HEK293 (cell line): Measurements from ENCODE around the gene RPS6KB2.

Experiments
- CTCF ChIA-PET: fragments of 350-600 bp; formaldehyde crosslinking; extraction: SDS; loops from one replicate; lab custom pipeline; 2021; ENCODE audit warnings: antibody characterized with exemption; lab: Yijun Ruan, JAX
- POLR2A ChIA-PET: fragments of 300-600 bp; formaldehyde crosslinking; extraction: SDS; loops from one replicate; lab custom pipeline; 2020; ENCODE audit warnings: antibody characterized with exemption, inconsistent platforms; lab: Yijun Ruan, JAX
- H3K27ac ChIP-seq: fragments of 200-500 bp; sonication (Bioruptor generic); 2 replicates; pipeline ENCODE4 v1.5.1; 2014; ENCODE audit warnings: low read depth, low read length, control low read depth, inconsistent platforms; ENCODE audit errors: extremely low read depth
- H3K36me3 ChIP-seq, 2 experiments: fragments of 200-500 bp in 1 of 2; sonication (Bioruptor generic) in 1 of 2; 1 replicate in 1 of 2; 2 replicates in 1 of 2; pipeline ENCODE4 v1.5.1; 2014 to 2017; ENCODE audit warnings: inconsistent platforms in 2 of 2, low read length in 2 of 2; ENCODE audit not compliant: control insufficient read depth in 2 of 2, insufficient read depth in 1 of 2
- H3K4me1 ChIP-seq: fragments of 200-500 bp; sonication (Bioruptor generic); 2 replicates; pipeline ENCODE4 v1.5.1; 2014; ENCODE audit warnings: mild to moderate bottlenecking, low read length, inconsistent platforms; ENCODE audit not compliant: control insufficient read depth, insufficient read depth
- H3K4me3 ChIP-seq: 2 replicates; pipeline ENCODE4 v1.5.1; 2011; ENCODE audit warnings: low read depth, mild to moderate bottlenecking, control low read depth, low read length, moderate library complexity
- H3K9me3 ChIP-seq: fragments of 200-500 bp; sonication (Bioruptor generic); 2 replicates; pipeline ENCODE4 v1.5.1; 2014; ENCODE audit warnings: low read depth, low read length, inconsistent platforms; ENCODE audit not compliant: control insufficient read depth, insufficient read depth
- FEZF1 ChIP-seq: fragments of 450-650 bp; formaldehyde crosslinking; IDR thresholded peaks from 2 replicates; pipeline ENCODE4 v1.5.1; 2016; ENCODE audit warnings: missing biosample characterization, missing genetic modification characterization
- GLI4 ChIP-seq: fragments of 450-650 bp; formaldehyde crosslinking; IDR thresholded peaks from 2 replicates; pipeline ENCODE4 v1.5.1; 2016; ENCODE audit warnings: missing biosample characterization, missing genetic modification characterization
- HOXD13 ChIP-seq: sonication (generic); formaldehyde crosslinking; IDR thresholded peaks from 2 replicates; pipeline ENCODE4 v1.8.0; 2022; ENCODE audit warnings: missing genetic modification reagents, borderline replicate concordance
- IKZF3 ChIP-seq: fragments of 450-650 bp; IDR thresholded peaks from 2 replicates; pipeline ENCODE4 v1.5.0; 2018; ENCODE audit warnings: missing biosample characterization, mild to moderate bottlenecking, missing genetic modification characterization, moderate library complexity
- KLF16 ChIP-seq: fragments of 450-650 bp; formaldehyde crosslinking; IDR thresholded peaks from 2 replicates; pipeline ENCODE4 v1.5.1; 2017; ENCODE audit warnings: missing biosample characterization, missing genetic modification characterization
- PRDM1 ChIP-seq: fragments of 450-650 bp; formaldehyde crosslinking; IDR thresholded peaks from 2 replicates; pipeline ENCODE4; 2016; ENCODE audit warnings: missing biosample characterization, missing genetic modification characterization
- PRDM6 ChIP-seq: fragments of 450-650 bp; formaldehyde crosslinking; IDR thresholded peaks from 2 replicates; pipeline ENCODE4 v1.5.1; 2017; ENCODE audit warnings: missing biosample characterization, missing genetic modification characterization
- SCRT1 ChIP-seq: fragments of 450-650 bp; formaldehyde crosslinking; IDR thresholded peaks from 2 replicates; pipeline ENCODE4 v1.5.1; 2016; ENCODE audit warnings: missing biosample characterization, missing genetic modification characterization, borderline replicate concordance
- SCRT2 ChIP-seq: fragments of 450-650 bp; formaldehyde crosslinking; IDR thresholded peaks from 2 replicates; pipeline ENCODE4 v1.5.1; 2016; ENCODE audit warnings: missing biosample characterization, missing genetic modification characterization
- SP2 ChIP-seq: fragments of 450-650 bp; formaldehyde crosslinking; IDR thresholded peaks from 2 replicates; pipeline ENCODE4 v1.5.1; 2016; ENCODE audit warnings: missing biosample characterization, missing genetic modification characterization
- ZFHX2 ChIP-seq: fragments of 450-650 bp; formaldehyde crosslinking; conservative IDR thresholded peaks from 2 replicates; pipeline ENCODE4 v1.5.1; 2016; ENCODE audit warnings: missing biosample characterization, missing genetic modification characterization
- ZNF10 ChIP-seq: fragments of 450-650 bp; formaldehyde crosslinking; IDR thresholded peaks from 2 replicates; pipeline ENCODE4 v1.5.1; 2017; ENCODE audit warnings: missing biosample characterization, missing genetic modification characterization
- ZNF169 ChIP-seq: fragments of 450-650 bp; formaldehyde crosslinking; IDR thresholded peaks from 2 replicates; pipeline ENCODE4 v1.5.1; 2016; ENCODE audit warnings: missing biosample characterization, missing genetic modification characterization
- ZNF184 ChIP-seq: fragments of 450-650 bp; IDR thresholded peaks from 2 replicates; pipeline ENCODE4 v1.5.1; 2018; ENCODE audit warnings: missing biosample characterization, mild to moderate bottlenecking, missing genetic modification characterization
- ZNF211 ChIP-seq: fragments of 450-650 bp; formaldehyde crosslinking; IDR thresholded peaks from 2 replicates; pipeline ENCODE4 v1.5.1; 2016; ENCODE audit warnings: low read depth, missing biosample characterization, missing genetic modification characterization
- ZNF311 ChIP-seq: fragments of 450-650 bp; formaldehyde crosslinking; IDR thresholded peaks from 2 replicates; pipeline ENCODE4 v1.5.1; 2017; ENCODE audit warnings: missing biosample characterization, missing genetic modification characterization, borderline replicate concordance
- ZNF394 ChIP-seq: fragments of 450-650 bp; formaldehyde crosslinking; IDR thresholded peaks from 2 replicates; pipeline ENCODE4 v1.5.1; 2016; ENCODE audit warnings: missing biosample characterization, missing genetic modification characterization, mild to moderate bottlenecking, moderate library complexity, borderline replicate concordance
- ZNF423 ChIP-seq: fragments of 450-650 bp; formaldehyde crosslinking; IDR thresholded peaks from 2 replicates; pipeline ENCODE4 v1.5.1; 2016; ENCODE audit warnings: missing biosample characterization, missing genetic modification characterization
- ZNF473 ChIP-seq: fragments of 450-650 bp; formaldehyde crosslinking; IDR thresholded peaks from 2 replicates; pipeline ENCODE4 v1.5.1; 2017; ENCODE audit warnings: missing biosample characterization, missing genetic modification characterization
- ZNF501 ChIP-seq: fragments of 450-650 bp; formaldehyde crosslinking; IDR thresholded peaks from 2 replicates; pipeline ENCODE4 v1.5.1; 2016; ENCODE audit warnings: missing biosample characterization, missing genetic modification characterization
- ZNF521 ChIP-seq: fragments of 450-650 bp; formaldehyde crosslinking; IDR thresholded peaks from 2 replicates; pipeline ENCODE4 v1.5.1; 2017; ENCODE audit warnings: missing biosample characterization, mild to moderate bottlenecking, missing genetic modification characterization
- ZNF558 ChIP-seq: fragments of 450-650 bp; formaldehyde crosslinking; IDR thresholded peaks from 2 replicates; pipeline ENCODE4 v1.5.1; 2016; ENCODE audit warnings: missing biosample characterization, missing genetic modification characterization
- ZNF596 ChIP-seq: fragments of 450-650 bp; IDR thresholded peaks from 2 replicates; pipeline ENCODE4 v1.5.0; 2018; ENCODE audit warnings: missing biosample characterization, mild to moderate bottlenecking, missing genetic modification characterization, moderate library complexity
- ZNF600 ChIP-seq: fragments of 450-650 bp; formaldehyde crosslinking; IDR thresholded peaks from 2 replicates; pipeline ENCODE4 v1.5.1; 2016; ENCODE audit warnings: missing biosample characterization, missing genetic modification characterization
- ZNF610 ChIP-seq: fragments of 450-650 bp; formaldehyde crosslinking; IDR thresholded peaks from 2 replicates; pipeline ENCODE4 v1.5.1; 2016; ENCODE audit warnings: missing biosample characterization, missing genetic modification characterization, borderline replicate concordance
- ZNF776 ChIP-seq: fragments of 450-650 bp; formaldehyde crosslinking; IDR thresholded peaks from 2 replicates; pipeline ENCODE4 v1.5.0; 2017; ENCODE audit warnings: missing biosample characterization, missing genetic modification characterization, borderline replicate concordance
- ZNF791 ChIP-seq: fragments of 450-650 bp; formaldehyde crosslinking; IDR thresholded peaks from 2 replicates; pipeline ENCODE4 v1.5.1; 2016; ENCODE audit warnings: missing biosample characterization, missing genetic modification characterization
- ZNF792 ChIP-seq: fragments of 450-650 bp; formaldehyde crosslinking; IDR thresholded peaks from 2 replicates; pipeline ENCODE4 v1.5.1; 2016; ENCODE audit warnings: missing biosample characterization, missing genetic modification characterization
- ZSCAN16 ChIP-seq: fragments of 450-650 bp; formaldehyde crosslinking; IDR thresholded peaks from 2 replicates; pipeline ENCODE4 v1.5.1; 2016; ENCODE audit warnings: missing biosample characterization, missing genetic modification characterization
- TF ChIP-seq, protein P1 (sequence below): fragments of 450-650 bp; formaldehyde crosslinking; conservative IDR thresholded peaks from 2 replicates; pipeline ENCODE4 v1.5.1; 2016; ENCODE audit warnings: low read depth, missing biosample characterization, missing genetic modification characterization
- TF ChIP-seq, protein P2 (sequence below): fragments of 450-650 bp; formaldehyde crosslinking; IDR thresholded peaks from 2 replicates; pipeline ENCODE4 v1.5.1; 2016; ENCODE audit warnings: missing biosample characterization, missing genetic modification characterization

Gene RPS6KB2

GRCh38 chr11:67422891-67423290 lies 5.4 kb upstream of the RPS6KB2 start (continued):
- TF ChIP-seq ZNF792 (tag by site-specific recombination) = peak; percentile 86; the same call in 1 of the 2 replicates
- TF ChIP-seq ZNF610 (tag by site-specific recombination) = no peak
- TF ChIP-seq HOXD13 = no peak
- TF ChIP-seq SP2 (tag by site-specific recombination) = peak; percentile 22; the same call in 1 of the 2 replicates
- TF ChIP-seq, protein P1, sequence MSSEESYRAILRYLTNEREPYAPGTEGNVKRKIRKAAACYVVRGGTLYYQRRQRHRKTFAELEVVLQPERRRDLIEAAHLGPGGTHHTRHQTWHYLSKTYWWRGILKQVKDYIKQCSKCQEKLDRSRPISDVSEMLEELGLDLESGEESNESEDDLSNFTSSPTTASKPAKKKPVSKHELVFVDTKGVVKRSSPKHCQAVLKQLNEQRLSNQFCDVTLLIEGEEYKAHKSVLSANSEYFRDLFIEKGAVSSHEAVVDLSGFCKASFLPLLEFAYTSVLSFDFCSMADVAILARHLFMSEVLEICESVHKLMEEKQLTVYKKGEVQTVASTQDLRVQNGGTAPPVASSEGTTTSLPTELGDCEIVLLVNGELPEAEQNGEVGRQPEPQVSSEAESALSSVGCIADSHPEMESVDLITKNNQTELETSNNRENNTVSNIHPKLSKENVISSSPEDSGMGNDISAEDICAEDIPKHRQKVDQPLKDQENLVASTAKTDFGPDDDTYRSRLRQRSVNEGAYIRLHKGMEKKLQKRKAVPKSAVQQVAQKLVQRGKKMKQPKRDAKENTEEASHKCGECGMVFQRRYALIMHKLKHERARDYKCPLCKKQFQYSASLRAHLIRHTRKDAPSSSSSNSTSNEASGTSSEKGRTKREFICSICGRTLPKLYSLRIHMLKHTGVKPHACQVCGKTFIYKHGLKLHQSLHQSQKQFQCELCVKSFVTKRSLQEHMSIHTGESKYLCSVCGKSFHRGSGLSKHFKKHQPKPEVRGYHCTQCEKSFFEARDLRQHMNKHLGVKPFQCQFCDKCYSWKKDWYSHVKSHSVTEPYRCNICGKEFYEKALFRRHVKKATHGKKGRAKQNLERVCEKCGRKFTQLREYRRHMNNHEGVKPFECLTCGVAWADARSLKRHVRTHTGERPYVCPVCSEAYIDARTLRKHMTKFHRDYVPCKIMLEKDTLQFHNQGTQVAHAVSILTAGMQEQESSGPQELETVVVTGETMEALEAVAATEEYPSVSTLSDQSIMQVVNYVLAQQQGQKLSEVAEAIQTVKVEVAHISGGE = no peak
- TF ChIP-seq ZNF596 = no peak
- no peak for TF ChIP-seq ZNF423 (tag by site-specific recombination)
- no peak for TF ChIP-seq ZNF473
- TF ChIP-seq IKZF3 (tag by site-specific recombination) = no peak
- TF ChIP-seq PRDM1 (tag by site-specific recombination) = no peak
- no peak for TF ChIP-seq ZNF184 (tag by site-specific recombination)
- no peak for TF ChIP-seq ZNF501 (tag by site-specific recombination)
- TF ChIP-seq SCRT1 = no peak
- no peak for TF ChIP-seq ZNF521 (tag by site-specific recombination)
- no peak for TF ChIP-seq ZNF558 (tag by site-specific recombination)
- no peak for TF ChIP-seq ZNF10 (tag by site-specific recombination)
- TF ChIP-seq ZNF600 (tag by site-specific recombination) = peak; percentile 49; the same call in 1 of the 2 replicates
- no peak for TF ChIP-seq GLI4 (tag by site-specific recombination)
- TF ChIP-seq, protein P2, sequence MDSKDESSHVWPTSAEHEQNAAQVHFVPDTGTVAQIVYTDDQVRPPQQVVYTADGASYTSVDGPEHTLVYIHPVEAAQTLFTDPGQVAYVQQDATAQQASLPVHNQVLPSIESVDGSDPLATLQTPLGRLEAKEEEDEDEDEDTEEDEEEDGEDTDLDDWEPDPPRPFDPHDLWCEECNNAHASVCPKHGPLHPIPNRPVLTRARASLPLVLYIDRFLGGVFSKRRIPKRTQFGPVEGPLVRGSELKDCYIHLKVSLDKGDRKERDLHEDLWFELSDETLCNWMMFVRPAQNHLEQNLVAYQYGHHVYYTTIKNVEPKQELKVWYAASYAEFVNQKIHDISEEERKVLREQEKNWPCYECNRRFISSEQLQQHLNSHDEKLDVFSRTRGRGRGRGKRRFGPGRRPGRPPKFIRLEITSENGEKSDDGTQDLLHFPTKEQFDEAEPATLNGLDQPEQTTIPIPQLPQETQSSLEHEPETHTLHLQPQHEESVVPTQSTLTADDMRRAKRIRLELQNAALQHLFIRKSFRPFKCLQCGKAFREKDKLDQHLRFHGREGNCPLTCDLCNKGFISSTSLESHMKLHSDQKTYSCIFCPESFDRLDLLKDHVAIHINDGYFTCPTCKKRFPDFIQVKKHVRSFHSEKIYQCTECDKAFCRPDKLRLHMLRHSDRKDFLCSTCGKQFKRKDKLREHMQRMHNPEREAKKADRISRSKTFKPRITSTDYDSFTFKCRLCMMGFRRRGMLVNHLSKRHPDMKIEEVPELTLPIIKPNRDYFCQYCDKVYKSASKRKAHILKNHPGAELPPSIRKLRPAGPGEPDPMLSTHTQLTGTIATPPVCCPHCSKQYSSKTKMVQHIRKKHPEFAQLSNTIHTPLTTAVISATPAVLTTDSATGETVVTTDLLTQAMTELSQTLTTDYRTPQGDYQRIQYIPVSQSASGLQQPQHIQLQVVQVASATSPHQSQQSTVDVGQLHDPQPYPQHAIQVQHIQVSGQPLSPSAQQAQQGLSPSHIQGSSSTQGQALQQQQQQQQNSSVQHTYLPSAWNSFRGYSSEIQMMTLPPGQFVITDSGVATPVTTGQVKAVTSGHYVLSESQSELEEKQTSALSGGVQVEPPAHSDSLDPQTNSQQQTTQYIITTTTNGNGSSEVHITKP (tag by site-specific recombination) = peak; percentile 30; the same call in 1 of the 2 replicates
- no peak for TF ChIP-seq FEZF1
- TF ChIP-seq ZNF169 = no peak

DNA sequence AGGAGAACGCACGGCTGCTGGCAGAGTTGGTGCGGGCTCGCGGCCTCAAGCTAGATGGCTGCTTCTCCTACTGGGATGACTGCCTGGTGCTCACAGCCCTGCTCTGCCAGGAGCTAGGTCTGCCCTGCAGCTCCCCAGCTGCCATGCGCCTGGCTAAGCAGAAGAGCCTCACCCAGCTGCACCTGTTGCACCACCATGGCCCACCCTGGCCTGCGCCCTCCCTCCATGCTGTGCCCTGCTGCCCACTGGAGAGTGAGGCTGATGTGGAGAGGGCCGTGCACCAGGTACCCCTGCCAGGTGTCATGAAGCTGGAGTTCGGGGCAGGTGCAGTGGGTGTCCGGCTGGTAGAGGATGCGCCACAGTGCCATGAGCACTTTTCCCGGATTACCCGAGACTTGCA lies 4.8 kb upstream of the RPS6KB2 start:
- no peaks in the 10 kb centered on the region for H3K36me3 ChIP-seq
- no peak overlapping the region for H3K4me3 ChIP-seq
- H3K4me1 ChIP-seq = no peaks in the 10 kb centered on the region; the same call in 1 of the 2 replicates
- no peak for TF ChIP-seq ZNF473
- TF ChIP-seq ZNF791 (tag by site-specific recombination) = no peak
- peak; percentile 90 for TF ChIP-seq SCRT2 (tag by site-specific recombination)
- 0 out of 2 replicates have a peak, but pooled peaks have one; percentile 49 for TF ChIP-seq SCRT1
- TF ChIP-seq ZNF311 (tag by site-specific recombination) = no peak
- TF ChIP-seq ZFHX2 (tag by site-specific recombination) = no peak
- no peak for TF ChIP-seq ZNF211 (tag by site-specific recombination)
- no peak for TF ChIP-seq PRDM6 (tag by site-specific recombination)
- TF ChIP-seq ZNF394 (tag by site-specific recombination) = no peak
- TF ChIP-seq HOXD13 = no peak
- no peak for TF ChIP-seq ZSCAN16 (tag by site-specific recombination)
- TF ChIP-seq KLF16 (tag by site-specific recombination) = no peak
- no peak for TF ChIP-seq ZNF776 (tag by site-specific recombination)
- ChIA-PET CTCF (interaction anchor here (0.7 kb wide), 2 partner anchors 24 to 41 kb away, joined by 3 to 5 read pairs; no protein-coding TSS in a partner anchor), POLR2A (interaction anchor here (1.0 to 1.2 kb wide), 2 partner anchors 27 to 46 kb away, joined by 3 to 5 read pairs; partner anchors contain the start of gene TMEM134)
- no peaks in the 10 kb centered on the region for H3K9me3 ChIP-seq
- H3K27ac ChIP-seq = no peak overlapping the region
